Spleen (tissue), 7 donors: ENCODE measurements around the gene SYT17.

Experiments used
- POLR2A ChIP-seq, 3 donors: fragments of 450-650 bp; IDR thresholded peaks; one replicate each; pipeline ENCODE4 v1.5.1; 2017; ENCODE audit warnings: antibody characterized with exemption in 3 of 3, mild to moderate bottlenecking in 1 of 3
- POLR2AphosphoS5 ChIP-seq, 3 donors: sonication (generic); formaldehyde crosslinking; IDR thresholded peaks; one replicate each; pipeline ENCODE4 v1.5.1; 2017; ENCODE audit warnings: antibody characterized with exemption in 3 of 3
- TF ChIP-seq, protein P1 (sequence below), 11 experiments: fragments of 200-600 bp in 7 of 11; fragments of 450-650 bp in 4 of 11; sonication (generic) in 4 of 11; IDR thresholded peaks in 8 of 11; conservative IDR thresholded peaks in 3 of 11; 1 replicate in 7 of 11; 2 replicates in 4 of 11; pipeline versions ENCODE4 v1.4.0 to v1.8.0; 2016 to 2021; ENCODE audit warnings: antibody characterized with exemption in 11 of 11, inconsistent platforms in 4 of 11, mild to moderate bottlenecking in 1 of 11
- donor health status: DM: no; HTN: no; CAD: no; lungs with moderate emphysema.
- donor health status: DM: no; HTN: no; CAD: no.
- donor health status: DM: no; HTN: no; CAD: no.

DNA sequence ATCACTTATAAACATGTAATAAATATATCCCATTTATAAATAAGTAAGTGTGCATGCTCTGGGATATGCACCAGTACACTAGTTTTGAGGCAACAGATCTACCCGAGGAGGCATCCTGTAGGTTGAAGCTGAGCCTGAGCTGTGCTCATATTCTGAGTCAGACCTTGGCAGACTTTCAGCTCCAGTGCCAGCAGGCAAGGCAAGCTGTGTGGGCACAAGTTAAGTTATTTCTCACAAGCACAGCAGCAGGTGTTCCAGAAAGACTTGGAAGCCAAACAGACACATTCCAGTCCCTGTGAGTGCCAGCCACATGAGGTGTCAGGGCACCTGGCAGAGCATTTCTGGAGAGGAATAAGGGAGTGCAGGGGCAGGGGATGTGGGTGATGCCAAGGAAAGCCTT lies 116.2 kb downstream of the SYT17 start:
- TF ChIP-seq POLR2AphosphoS5 (IDR thresholded peaks at IDR 0.05) (no peak), POLR2A (IDR thresholded peaks at IDR 0.05) (no peak)
- TF ChIP-seq, protein P1, sequence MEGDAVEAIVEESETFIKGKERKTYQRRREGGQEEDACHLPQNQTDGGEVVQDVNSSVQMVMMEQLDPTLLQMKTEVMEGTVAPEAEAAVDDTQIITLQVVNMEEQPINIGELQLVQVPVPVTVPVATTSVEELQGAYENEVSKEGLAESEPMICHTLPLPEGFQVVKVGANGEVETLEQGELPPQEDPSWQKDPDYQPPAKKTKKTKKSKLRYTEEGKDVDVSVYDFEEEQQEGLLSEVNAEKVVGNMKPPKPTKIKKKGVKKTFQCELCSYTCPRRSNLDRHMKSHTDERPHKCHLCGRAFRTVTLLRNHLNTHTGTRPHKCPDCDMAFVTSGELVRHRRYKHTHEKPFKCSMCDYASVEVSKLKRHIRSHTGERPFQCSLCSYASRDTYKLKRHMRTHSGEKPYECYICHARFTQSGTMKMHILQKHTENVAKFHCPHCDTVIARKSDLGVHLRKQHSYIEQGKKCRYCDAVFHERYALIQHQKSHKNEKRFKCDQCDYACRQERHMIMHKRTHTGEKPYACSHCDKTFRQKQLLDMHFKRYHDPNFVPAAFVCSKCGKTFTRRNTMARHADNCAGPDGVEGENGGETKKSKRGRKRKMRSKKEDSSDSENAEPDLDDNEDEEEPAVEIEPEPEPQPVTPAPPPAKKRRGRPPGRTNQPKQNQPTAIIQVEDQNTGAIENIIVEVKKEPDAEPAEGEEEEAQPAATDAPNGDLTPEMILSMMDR (IDR thresholded peaks at IDR 0.05 in 8 of 11, conservative IDR thresholded peaks at IDR 0.05 in 3 of 11): no peak
